Measurements from ENCODE around the gene GMPPA.

GMPPA gene

GRCh38 chr2:219461669-219462068 lies 37.0 kb upstream of the GMPPA start:
- no peaks in the 10 kb centered on the region for H3K9me3 Mint-ChIP-seq
- no peak overlapping the region for H3K4me3 Mint-ChIP-seq
- CTCF ChIA-PET, result interaction anchor here (1.1 to 3.2 kb wide), 4 partner anchors 12 to 68 kb away, joined by 4 to 19 read pairs (median 6); partner anchors contain the start of gene GMPPA
- peaks cover 3% of the 10 kb centered on the region for H3K4me1 Mint-ChIP-seq
- no peak overlapping the region for H3K27ac Mint-ChIP-seq
- no peak for DNase-seq
- no peaks in the 10 kb centered on the region for H3K36me3 Mint-ChIP-seq
- H3K27me3 Mint-ChIP-seq, result peaks cover 4% of the 10 kb centered on the region

- no peak for DNase-seq
- no peaks in the 10 kb centered on the region for H3K36me3 Mint-ChIP-seq
- H3K4me1 Mint-ChIP-seq, result peaks cover 3% of the 10 kb centered on the region
- no peak overlapping the region for H3K27ac Mint-ChIP-seq
- H3K9me3 Mint-ChIP-seq, result no peaks in the 10 kb centered on the region
- CTCF ChIA-PET, result interaction anchor here (0.8 to 3.2 kb wide), 4 partner anchors 15 to 67 kb away, joined by 3 to 19 read pairs (median 3); no protein-coding TSS in a partner anchor
- peaks cover 4% of the 10 kb centered on the region for H3K27me3 Mint-ChIP-seq
- no peak overlapping the region for H3K4me3 Mint-ChIP-seq
Observed at GRCh38 chr2:219462349-219462748, 36.3 kb upstream of the GMPPA start.

- no peak for DNase-seq
- CTCF ChIA-PET, result interaction anchor here (0.9 to 1.8 kb wide), 3 partner anchors 15 to 62 kb away, joined by 3 to 6 read pairs (median 3); no protein-coding TSS in a partner anchor
- H3K36me3 Mint-ChIP-seq, result no peaks in the 10 kb centered on the region
- no peak overlapping the region for H3K4me3 Mint-ChIP-seq
- no peaks in the 10 kb centered on the region for H3K27me3 Mint-ChIP-seq
- peaks cover 3% of the 10 kb centered on the region for H3K4me1 Mint-ChIP-seq
- no peak overlapping the region for H3K27ac Mint-ChIP-seq
- no peaks in the 10 kb centered on the region for H3K9me3 Mint-ChIP-seq
Observed at GRCh38 chr2:219464286-219465032, 34.2 kb upstream of the GMPPA start.

- Mint-ChIP-seq H3K4me3 (no peak overlapping the region), H3K4me1 (peaks cover 3% of the 10 kb centered on the region), H3K9me3 (no peaks in the 10 kb centered on the region), H3K27ac (no peak overlapping the region), H3K27me3 (no peaks in the 10 kb centered on the region), H3K36me3 (no peaks in the 10 kb centered on the region)
- CTCF ChIA-PET, result no interaction called here
- no peak for DNase-seq
Observed at GRCh38 chr2:219465659-219466561, 32.8 kb upstream of the GMPPA start.

- no peaks in the 10 kb centered on the region for H3K9me3 Mint-ChIP-seq
- H3K27me3 Mint-ChIP-seq, result no peaks in the 10 kb centered on the region
- H3K27ac Mint-ChIP-seq, result no peak overlapping the region
- CTCF ChIA-PET, result interaction anchor here (0.8 to 1.0 kb wide), 3 partner anchors 8 to 63 kb away, joined by 3 to 5 read pairs (median 4); no protein-coding TSS in a partner anchor
- DNase-seq, result no peak
- H3K36me3 Mint-ChIP-seq, result no peaks in the 10 kb centered on the region
- no peaks in the 10 kb centered on the region for H3K4me1 Mint-ChIP-seq
- H3K4me3 Mint-ChIP-seq, result no peak overlapping the region
Observed at GRCh38 chr2:219466816-219467735, 31.6 kb upstream of the GMPPA start.

GRCh38 chr2:219467736-219468075 lies 31.0 kb upstream of the GMPPA start:
- DNase-seq, result no peak
- H3K9me3 Mint-ChIP-seq, result no peaks in the 10 kb centered on the region
- H3K4me1 Mint-ChIP-seq, result no peaks in the 10 kb centered on the region
- no peak overlapping the region for H3K4me3 Mint-ChIP-seq
- H3K27ac Mint-ChIP-seq, result no peak overlapping the region
- CTCF ChIA-PET, result interaction anchor here (0.8 to 1.0 kb wide), 3 partner anchors 8 to 62 kb away, joined by 3 to 5 read pairs (median 4); no protein-coding TSS in a partner anchor
- no peaks in the 10 kb centered on the region for H3K36me3 Mint-ChIP-seq
- no peaks in the 10 kb centered on the region for H3K27me3 Mint-ChIP-seq

- Mint-ChIP-seq H3K4me3 (no peak overlapping the region), H3K36me3 (no peaks in the 10 kb centered on the region), H3K27ac (no peak overlapping the region), H3K9me3 (no peaks in the 10 kb centered on the region), H3K27me3 (no peaks in the 10 kb centered on the region), H3K4me1 (no peaks in the 10 kb centered on the region)
- no peak for DNase-seq
- CTCF ChIA-PET, result interaction anchor here (0.6 to 1.4 kb wide), 3 partner anchors 9 to 57 kb away, joined by 3 to 4 read pairs (median 3); no protein-coding TSS in a partner anchor
Observed at GRCh38 chr2:219468410-219469185, 30.1 kb upstream of the GMPPA start.

GRCh38 chr2:219469186-219469724 lies 29.4 kb upstream of the GMPPA start:
- CTCF ChIA-PET, result interaction anchor here (1.4 kb wide), 1 partner anchor 16 kb away, joined by 3 read pairs; no protein-coding TSS in a partner anchor
- DNase-seq, result no peak
- H3K4me1 Mint-ChIP-seq, result no peaks in the 10 kb centered on the region

GRCh38 chr2:219470429-219470828 lies 28.3 kb upstream of the GMPPA start:
- Mint-ChIP-seq H3K27me3 (peaks cover 4% of the 10 kb centered on the region), H3K36me3 (no peaks in the 10 kb centered on the region), H3K4me3 (no peak overlapping the region), H3K4me1 (no peaks in the 10 kb centered on the region), H3K27ac (no peak overlapping the region), H3K9me3 (no peaks in the 10 kb centered on the region)
- no peak for DNase-seq
- CTCF ChIA-PET, result interaction anchor here (0.9 to 1.7 kb wide), 2 partner anchors 59 to 121 kb away, joined by 3 to 7 read pairs; no protein-coding TSS in a partner anchor

More at GRCh38 chr2:219469186-219469724, 29.4 kb upstream of the GMPPA start:
- H3K4me3 Mint-ChIP-seq, result no peak overlapping the region
- no peaks in the 10 kb centered on the region for H3K27me3 Mint-ChIP-seq
- no peak overlapping the region for H3K27ac Mint-ChIP-seq
- no peaks in the 10 kb centered on the region for H3K9me3 Mint-ChIP-seq
- no peaks in the 10 kb centered on the region for H3K36me3 Mint-ChIP-seq

GRCh38 chr2:219471476-219472371 lies 27.0 kb upstream of the GMPPA start:
- no peak for DNase-seq
- Mint-ChIP-seq H3K36me3 (no peaks in the 10 kb centered on the region), H3K4me1 (peaks cover 4% of the 10 kb centered on the region), H3K9me3 (no peaks in the 10 kb centered on the region), H3K27me3 (peaks cover 11% of the 10 kb centered on the region), H3K4me3 (no peak overlapping the region), H3K27ac (no peak overlapping the region)
- CTCF ChIA-PET, result interaction anchor here (0.9 to 7.6 kb wide), 3 partner anchors 57 to 120 kb away, joined by 3 to 66 read pairs (median 7); no protein-coding TSS in a partner anchor

- no peaks in the 10 kb centered on the region for H3K36me3 Mint-ChIP-seq
- no peak overlapping the region for H3K4me3 Mint-ChIP-seq
- peaks cover 4% of the 10 kb centered on the region for H3K4me1 Mint-ChIP-seq
- H3K9me3 Mint-ChIP-seq, result no peaks in the 10 kb centered on the region
- H3K27ac Mint-ChIP-seq, result no peak overlapping the region
- CTCF ChIA-PET, result interaction anchor here (1.0 to 7.6 kb wide), 3 partner anchors 23 to 68 kb away, joined by 3 to 66 read pairs (median 5); a partner anchor contains a TSS
- H3K27me3 Mint-ChIP-seq, result peaks cover 20% of the 10 kb centered on the region
- no peak for DNase-seq
Observed at GRCh38 chr2:219472629-219473187, 26.0 kb upstream of the GMPPA start.

Data from activated naive CD4-positive, alpha-beta T cell treated with anti-CD3 and anti-CD28 coated beads, Interleukin-2, amount 10 ng/mL, durations not matched to agents 7 days and 5 days (primary cell).